H1 (cell line): ENCODE results near the gene KTN1. TPM values are rescaled to one million over a fixed set of nuclear protein-coding genes. Genes with fewer than 3 reads are reported as not detected.

Source experiments
- CTCF ChIA-PET: fragments of 300-600 bp; sonication (Branson Sonifier 250); formaldehyde crosslinking; loops from one replicate; lab custom pipeline; 2021; ENCODE audit not compliant: partially characterized antibody; lab: Charles Lee
- POLR2A ChIA-PET: fragments of 300-600 bp; sonication (Branson Sonifier 250); formaldehyde crosslinking; loops from one replicate; lab custom pipeline; 2021; ENCODE audit warnings: inconsistent platforms; ENCODE audit not compliant: partially characterized antibody; lab: Charles Lee
- DNase-seq, 2 experiments: peaks; one replicate each; pipeline versions ENCODE4 v3.0.0 to v3.0.0-alpha.2; 2010 to 2022; ENCODE audit warnings: low spot score in 2 of 2, low read depth in 1 of 2, mixed read lengths in 1 of 2
- FAIRE-seq: peaks from 2 replicates; lab custom pipeline; 2011; peaks lifted over from hg19 to GRCh38; lab: Jason Lieb, UNC
- H2AFZ ChIP-seq: 2 replicates; pipeline ENCODE4 v1.8.1; 2012; ENCODE audit warnings: low read length, inconsistent platforms
- H2AK5ac ChIP-seq: 2 replicates; pipeline ENCODE4 v1.6.1; 2013; ENCODE audit warnings: low read depth, low read length
- H2BK120ac ChIP-seq: replicated peaks from 2 replicates; pipeline ENCODE3; 2013; ENCODE audit warnings: low read depth, low read length, inconsistent platforms
- H2BK12ac ChIP-seq: 2 replicates; pipeline ENCODE4 v1.6.1; 2013; ENCODE audit warnings: low read depth, low read length
- H2BK15ac ChIP-seq: 2 replicates; pipeline ENCODE4 v1.6.1; 2013; ENCODE audit warnings: low read length
- H2BK20ac ChIP-seq: 2 replicates; pipeline ENCODE4 v1.6.1; 2013; ENCODE audit warnings: low read length
- H2BK5ac ChIP-seq: 2 replicates; pipeline ENCODE4 v1.6.1; 2013; ENCODE audit warnings: low read depth, low read length
- H3K14ac ChIP-seq: 2 replicates; pipeline ENCODE4 v1.6.1; 2013; ENCODE audit warnings: inconsistent platforms; ENCODE audit not compliant: insufficient read length
- H3K18ac ChIP-seq: 2 replicates; pipeline ENCODE4 v1.6.1; 2013; ENCODE audit warnings: low read length; ENCODE audit errors: extremely low read depth
- H3K23ac ChIP-seq: 2 replicates; pipeline ENCODE4 v1.6.1; 2013; ENCODE audit warnings: inconsistent platforms; ENCODE audit not compliant: insufficient read length
- H3K23me2 ChIP-seq: 2 replicates; pipeline ENCODE4 v1.6.1; 2013; ENCODE audit warnings: low read depth, low read length
- H3K27ac ChIP-seq: 2 replicates; pipeline ENCODE4 v1.6.1; 2011; ENCODE audit warnings: low read depth, low read length, inconsistent platforms
- H3K27me3 ChIP-seq, 4 experiments: replicated peaks in 1 of 4; 1 replicate in 1 of 4; 2 replicates in 3 of 4; pipeline versions ENCODE4 v1.6.1 to v1.8.1; 2011 to 2013; ENCODE audit warnings: low read length in 3 of 4, mild to moderate bottlenecking in 3 of 4, inconsistent platforms in 2 of 4, mixed read lengths in 2 of 4, moderate library complexity in 1 of 4; ENCODE audit not compliant: control insufficient read depth in 3 of 4, insufficient read depth in 3 of 4; ENCODE audit errors: extremely low read depth in 1 of 4
- H3K36me3 ChIP-seq, 4 experiments: 2 replicates each; pipeline versions ENCODE4 v1.6.1 to v1.8.1; 2011 to 2013; ENCODE audit warnings: mild to moderate bottlenecking in 4 of 4, low read length in 3 of 4, moderate library complexity in 2 of 4, control low read depth in 1 of 4, inconsistent platforms in 1 of 4; ENCODE audit not compliant: insufficient read depth in 4 of 4, control insufficient read depth in 2 of 4
- H3K4ac ChIP-seq: replicated peaks from 2 replicates; pipeline ENCODE3; 2013; ENCODE audit warnings: low read length, low read depth, mixed read lengths, inconsistent platforms; ENCODE audit not compliant: insufficient read length
- H3K4me1 ChIP-seq, 4 experiments: replicated peaks in 1 of 4; 1 replicate in 1 of 4; 2 replicates in 3 of 4; pipeline versions ENCODE4 v1.6.1 to v1.8.1; 2011 to 2013; ENCODE audit warnings: low read length in 3 of 4, inconsistent platforms in 2 of 4, mixed read lengths in 1 of 4; ENCODE audit not compliant: insufficient read depth in 4 of 4, control insufficient read depth in 3 of 4
- H3K4me2 ChIP-seq, 2 experiments: 2 replicates each; pipeline versions ENCODE4 v1.6.1 to v1.8.1; 2011 to 2013; ENCODE audit warnings: low read depth in 2 of 2, low read length in 2 of 2, control low read depth in 1 of 2, inconsistent platforms in 1 of 2, mild to moderate bottlenecking in 1 of 2; ENCODE audit not compliant: insufficient read depth in 1 of 2
- H3K4me3 ChIP-seq, 4 experiments: fragments of 200-600, 300-600 bp in 1 of 4; sonication (generic), shearing (Covaris generic), sonication (Bioruptor Twin) in 1 of 4; 2 replicates each; pipeline versions ENCODE4 v1.5.1 to v1.8.1; 2011 to 2016; ENCODE audit warnings: low read length in 4 of 4, low read depth in 3 of 4, control low read depth in 2 of 4, inconsistent platforms in 2 of 4, mild to moderate bottlenecking in 2 of 4, mixed read lengths in 1 of 4, moderate library complexity in 1 of 4; ENCODE audit not compliant: insufficient read depth in 2 of 4; ENCODE audit errors: extremely low read depth in 1 of 4
- H3K56ac ChIP-seq: replicated peaks from 2 replicates; pipeline ENCODE3; 2013; ENCODE audit warnings: low read depth, mild to moderate bottlenecking, mixed read lengths, low read length, inconsistent platforms; ENCODE audit not compliant: insufficient read length
- H3K79me1 ChIP-seq: 2 replicates; pipeline ENCODE4 v1.6.1; 2013; ENCODE audit warnings: low read depth, low read length, control low read depth
- H3K79me2 ChIP-seq, 2 experiments: 2 replicates each; pipeline versions ENCODE4 v1.6.1 to v1.8.1; 2012 to 2013; ENCODE audit warnings: low read length in 2 of 2, mild to moderate bottlenecking in 2 of 2, inconsistent platforms in 1 of 2; ENCODE audit not compliant: insufficient read depth in 2 of 2, control insufficient read depth in 1 of 2
- H3K9ac ChIP-seq, 4 experiments: replicated peaks in 1 of 4; 1 replicate in 1 of 4; 2 replicates in 3 of 4; pipeline versions ENCODE4 v1.6.1 to v1.8.1; 2011 to 2013; ENCODE audit warnings: low read depth in 3 of 4, low read length in 3 of 4, control low read depth in 2 of 4, mild to moderate bottlenecking in 2 of 4, moderate library complexity in 2 of 4, inconsistent platforms in 1 of 4; ENCODE audit errors: extremely low read depth in 1 of 4
- H3K9me3 ChIP-seq, 2 experiments: 2 replicates each; pipeline versions ENCODE4 v1.6.1 to v1.8.1; 2012 to 2013; ENCODE audit warnings: mild to moderate bottlenecking in 2 of 2, moderate library complexity in 2 of 2, control low read depth in 1 of 2, inconsistent platforms in 1 of 2, low read depth in 1 of 2, low read length in 1 of 2, mixed read lengths in 1 of 2; ENCODE audit not compliant: insufficient read depth in 2 of 2
- H4K20me1 ChIP-seq, 2 experiments: replicated peaks in 1 of 2; 2 replicates each; pipeline versions ENCODE3 to v1.8.1; 2011 to 2013; ENCODE audit warnings: inconsistent platforms in 2 of 2, low read length in 2 of 2, mild to moderate bottlenecking in 1 of 2; ENCODE audit not compliant: insufficient read depth in 2 of 2, control insufficient read depth in 1 of 2
- H4K5ac ChIP-seq: 2 replicates; pipeline ENCODE4 v1.6.1; 2013; ENCODE audit warnings: low read length, low read depth, mixed read lengths, inconsistent platforms; ENCODE audit not compliant: insufficient read length
- H4K8ac ChIP-seq: 2 replicates; pipeline ENCODE4 v1.8.0; 2013; ENCODE audit warnings: mild to moderate bottlenecking, moderate library complexity, low read length, inconsistent platforms; ENCODE audit not compliant: insufficient read depth; ENCODE audit errors: extremely low read depth
- H4K91ac ChIP-seq: replicated peaks from 2 replicates; pipeline ENCODE3; 2013; ENCODE audit warnings: low read length, mixed read lengths, inconsistent platforms; ENCODE audit not compliant: insufficient read length
- BACH1 ChIP-seq: IDR thresholded peaks from 2 replicates; pipeline ENCODE4 v1.6.1; 2012; ENCODE audit warnings: low read length, improper control_type of control experiment
- BCL11A ChIP-seq, 2 experiments: IDR thresholded peaks; one replicate each; pipeline ENCODE4 v1.6.1; 2011; ENCODE audit warnings: low read depth in 2 of 2, low read length in 2 of 2, mild to moderate bottlenecking in 2 of 2
- EGR1 ChIP-seq: IDR thresholded peaks from 2 replicates; pipeline ENCODE4 v1.6.1; 2011; ENCODE audit warnings: low read depth, low read length, borderline replicate concordance
- EP300 ChIP-seq, 2 experiments: IDR thresholded peaks; 1 replicate in 1 of 2; 2 replicates in 1 of 2; pipeline ENCODE4 v1.6.1; 2011 to 2012; ENCODE audit warnings: low read depth in 2 of 2, low read length in 2 of 2, mild to moderate bottlenecking in 2 of 2, borderline replicate concordance in 1 of 2, inconsistent platforms in 1 of 2, moderate library complexity in 1 of 2
- GABPA ChIP-seq: IDR thresholded peaks from 2 replicates; pipeline ENCODE4 v1.6.1; 2011; ENCODE audit warnings: mild to moderate bottlenecking, low read length, moderate library complexity, borderline replicate concordance; ENCODE audit not compliant: insufficient read depth
- KDM1A ChIP-seq: fragments of 200-600, 300-600 bp; sonication (generic); IDR thresholded peaks from 2 replicates; pipeline ENCODE4 v1.7.1; 2016; ENCODE audit warnings: mild to moderate bottlenecking, low read length, borderline replicate concordance
- KDM5A ChIP-seq: fragments of 200-600 bp; IDR thresholded peaks from 2 replicates; pipeline ENCODE4 v1.7.1; 2012; ENCODE audit warnings: mild to moderate bottlenecking, low read length, inconsistent platforms, mixed read lengths
- POLR2A ChIP-seq, 2 experiments: IDR thresholded peaks; 1 replicate in 1 of 2; 2 replicates in 1 of 2; pipeline ENCODE4 v1.6.1; 2011; ENCODE audit warnings: low read depth in 2 of 2, low read length in 2 of 2, mild to moderate bottlenecking in 2 of 2; ENCODE audit errors: control extremely low read depth in 1 of 2
- RAD21 ChIP-seq, 2 experiments: IDR thresholded peaks in 1 of 2; conservative IDR thresholded peaks in 1 of 2; 2 replicates each; pipeline ENCODE4 v1.6.1; 2011; ENCODE audit warnings: low read depth in 2 of 2, low read length in 2 of 2, improper control_type of control experiment in 1 of 2, inconsistent platforms in 1 of 2, mild to moderate bottlenecking in 1 of 2, moderate library complexity in 1 of 2
- SIX5 ChIP-seq: IDR thresholded peaks from 2 replicates; pipeline ENCODE4 v1.6.1; 2011; ENCODE audit warnings: mild to moderate bottlenecking, low read depth, low read length
- SP1 ChIP-seq: IDR thresholded peaks from 2 replicates; pipeline ENCODE4 v1.6.1; 2011; ENCODE audit warnings: low read depth, low read length
- SRF ChIP-seq: IDR thresholded peaks from 2 replicates; pipeline ENCODE4 v1.6.1; 2011; ENCODE audit warnings: mild to moderate bottlenecking, low read depth, low read length, moderate library complexity
- TAF1 ChIP-seq: IDR thresholded peaks from 2 replicates; pipeline ENCODE4 v1.6.1; 2011; ENCODE audit warnings: mild to moderate bottlenecking, low read depth, low read length
- TCF12 ChIP-seq: IDR thresholded peaks from 2 replicates; pipeline ENCODE4 v1.6.1; 2011; ENCODE audit warnings: low read depth, mild to moderate bottlenecking, low read length
- WGBS, 2 experiments: shearing (Covaris generic) in 1 of 2; methylation state at CpG; one replicate each; pipeline versions ENCODE4 v1.1.6 to v1.1.7; 2013 to 2015; ENCODE audit warnings: low lambda C conversion rate in 2 of 2, mixed read lengths in 2 of 2, inconsistent platforms in 1 of 2, low coverage in 1 of 2, missing lambda C conversion rate in 1 of 2; ENCODE audit not compliant: insufficient replicate concordance in 2 of 2, insufficient coverage in 1 of 2, insufficient read length in 1 of 2; ENCODE audit errors: extremely low coverage in 1 of 2, missing lambda C conversion rate in 1 of 2; 5-methylcytosine and 5-hydroxymethylcytosine counted together
- polyA plus RNA-seq, 7 experiments: library from polyadenylated mRNA; depleted of rRNA in 3 of 7; stranded (reverse) in 5 of 7; unstranded in 2 of 7; fragments of >200 nt in 5 of 7; fragments of 200-250 nt in 2 of 7; gene quantifications; 1 replicate in 5 of 7; 2 replicates in 1 of 7; 4 replicates in 1 of 7; pipeline versions ENCODE4 v1.2.1 to v1.2.3, GENCODE V29; 2011 to 2013; ENCODE audit warnings: missing spikeins in 2 of 7, mixed read lengths in 2 of 7
- total RNA-seq: library from RNA; stranded (reverse); fragmentation: NEBNext Ultra II Directional; extraction: Animal tissue kit (Norgen Biotek cat#: 25700); gene quantifications from 2 replicates; pipeline ENCODE4 v1.2.1, GENCODE V29; 2021

The KTN1 gene
- total and polyA plus RNA-seq, 2 of the 8 experiments (the other 6 are each of a cell fraction or from before 2014, with no cell fraction given), result 15.4 to 151 TPM

DNA sequence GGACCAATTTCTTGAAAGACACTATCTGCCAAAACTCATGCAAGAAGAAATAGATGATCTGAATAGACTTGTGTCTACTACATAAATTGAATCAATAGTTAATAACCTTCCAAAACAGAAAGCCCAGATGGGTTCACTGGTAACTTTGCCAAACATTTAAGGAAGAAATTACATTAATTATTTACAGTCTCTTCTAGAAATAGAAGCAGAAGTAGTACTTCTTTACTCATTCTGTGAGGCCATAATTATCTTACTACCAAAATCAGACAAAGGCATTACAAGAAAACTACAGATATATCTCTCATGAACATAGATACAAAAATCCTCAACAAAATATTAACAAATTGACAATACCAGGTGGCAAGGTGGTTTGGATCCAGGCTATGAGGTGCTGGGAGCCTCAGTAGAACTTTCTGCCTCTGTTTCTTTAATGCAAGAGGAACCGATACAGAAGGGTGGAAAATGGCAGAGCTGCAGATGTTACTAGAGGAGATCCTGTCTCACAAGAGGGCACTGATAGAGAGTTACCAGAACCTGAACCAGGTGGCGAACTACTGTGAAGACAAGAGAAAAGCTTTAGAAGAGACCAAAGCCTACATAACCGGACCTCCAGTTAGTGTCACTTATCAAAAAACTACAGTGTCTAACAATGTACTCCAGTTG lies 33.7 kb upstream of the KTN1 start:
- Histone ChIP-seq H3K56ac (no peak overlapping the region), H2BK120ac (no peak overlapping the region), H3K9me3 (no peaks in the 10 kb centered on the region), H3K4me2 (no peak overlapping the region), H2BK12ac (no peak overlapping the region), H3K79me1 (no peaks in the 10 kb centered on the region), H3K14ac (no peak overlapping the region), H2AK5ac (no peak overlapping the region), H3K4me3 (no peak overlapping the region), H3K36me3 (no peaks in the 10 kb centered on the region), H2BK20ac (no peak overlapping the region), H2BK15ac (no peak overlapping the region), H3K27me3 (no peaks in the 10 kb centered on the region), H3K4me1 (no peaks in the 10 kb centered on the region), H4K8ac (no peak overlapping the region), H3K18ac (no peak overlapping the region), H4K20me1 (no peaks in the 10 kb centered on the region), H3K23me2 (no peaks in the 10 kb centered on the region), H2BK5ac (no peak overlapping the region), H2AFZ (no peak overlapping the region), H3K9ac (no peak overlapping the region), H3K4ac (no peak overlapping the region), H4K5ac (no peak overlapping the region), H3K23ac (no peak overlapping the region), H3K27ac (no peak overlapping the region), H3K79me2 (no peaks in the 10 kb centered on the region), H4K91ac (no peak overlapping the region)
- DNase-seq, result no peak
- ChIA-PET CTCF (interaction anchor here (0.6 kb wide), 1 partner anchor 1216 kb away, joined by 3 read pairs; no protein-coding TSS in a partner anchor), POLR2A (interaction anchor here (1.0 kb wide), 1 partner anchor 10 kb away, joined by 3 read pairs; no protein-coding TSS in a partner anchor)
- WGBS, 2 experiments, result 97% methylated on average over 3 of the region's 3 CpGs; no CpG with 5 or more reads in 1 of the 2 experiments
- no peak for FAIRE-seq
- TF ChIP-seq SIX5, result no peak
- no peak for TF ChIP-seq KDM5A
- no peak for TF ChIP-seq SRF
- TF ChIP-seq EGR1, result no peak
- TF ChIP-seq KDM1A, result no peak
- no peak for TF ChIP-seq TAF1
- TF ChIP-seq POLR2A (IDR thresholded peaks at IDR 0.05; ENCODE audit: control extremely low read depth in 1 of 2, low read depth in 2 of 2, low read length in 2 of 2), result no peak
- no peak for TF ChIP-seq TCF12
- TF ChIP-seq BCL11A (IDR thresholded peaks at IDR 0.05; ENCODE audit: low read depth in 2 of 2, low read length in 2 of 2), result no peak
- TF ChIP-seq GABPA, result no peak
- no peak for TF ChIP-seq RAD21 (IDR thresholded peaks at IDR 0.05 in 1 of 2, conservative IDR thresholded peaks at IDR 0.05 in 1 of 2; ENCODE audit: low read depth in 2 of 2, low read length in 2 of 2)
- no peak for TF ChIP-seq BACH1
- TF ChIP-seq SP1, result no peak
- no peak for TF ChIP-seq EP300 (IDR thresholded peaks at IDR 0.05; ENCODE audit: borderline replicate concordance in 1 of 2, low read depth in 2 of 2, low read length in 2 of 2)
